NT2/D1 (cell line): Measurements from ENCODE around the gene IL19.

Source experiments
- DNase-seq: peaks from one replicate; pipeline ENCODE4 v3.0.0-alpha.2; 2011; ENCODE audit warnings: low read depth, low spot score
- H3K27me3 ChIP-seq: 2 replicates; pipeline ENCODE4 v1.6.0; 2011; ENCODE audit warnings: mild to moderate bottlenecking; ENCODE audit not compliant: insufficient read length, insufficient read depth
- H3K36me3 ChIP-seq: 2 replicates; pipeline ENCODE4 v1.6.1; 2011; ENCODE audit warnings: mild to moderate bottlenecking, low read length, mixed read lengths; ENCODE audit not compliant: insufficient read depth, insufficient read length
- H3K4me1 ChIP-seq: 2 replicates; pipeline ENCODE4 v1.5.1; 2011; ENCODE audit not compliant: insufficient read depth, insufficient read length
- H3K4me3 ChIP-seq: 2 replicates; pipeline ENCODE4 v1.5.1; 2011; ENCODE audit warnings: low read depth; ENCODE audit not compliant: insufficient read length
- H3K9ac ChIP-seq: 2 replicates; pipeline ENCODE4 v1.6.0; 2011; ENCODE audit warnings: low read depth; ENCODE audit not compliant: insufficient read length
- H3K9me3 ChIP-seq: 2 replicates; pipeline ENCODE4 v1.5.1; 2011; ENCODE audit warnings: mild to moderate bottlenecking, low read length; ENCODE audit not compliant: insufficient read depth
- SUZ12 ChIP-seq: IDR thresholded peaks from 2 replicates; pipeline ENCODE4 v1.6.1; 2011; ENCODE audit not compliant: insufficient read length, insufficient read depth; ENCODE audit errors: extremely low read depth
- YY1 ChIP-seq: IDR thresholded peaks from 2 replicates; pipeline ENCODE4 v1.6.1; 2011; ENCODE audit not compliant: insufficient read length, insufficient read depth
- ZNF274 ChIP-seq: IDR thresholded peaks from 2 replicates; pipeline ENCODE4 v1.6.1; 2011; ENCODE audit warnings: mild to moderate bottlenecking, low read depth, low read length

The IL19 gene

DNA sequence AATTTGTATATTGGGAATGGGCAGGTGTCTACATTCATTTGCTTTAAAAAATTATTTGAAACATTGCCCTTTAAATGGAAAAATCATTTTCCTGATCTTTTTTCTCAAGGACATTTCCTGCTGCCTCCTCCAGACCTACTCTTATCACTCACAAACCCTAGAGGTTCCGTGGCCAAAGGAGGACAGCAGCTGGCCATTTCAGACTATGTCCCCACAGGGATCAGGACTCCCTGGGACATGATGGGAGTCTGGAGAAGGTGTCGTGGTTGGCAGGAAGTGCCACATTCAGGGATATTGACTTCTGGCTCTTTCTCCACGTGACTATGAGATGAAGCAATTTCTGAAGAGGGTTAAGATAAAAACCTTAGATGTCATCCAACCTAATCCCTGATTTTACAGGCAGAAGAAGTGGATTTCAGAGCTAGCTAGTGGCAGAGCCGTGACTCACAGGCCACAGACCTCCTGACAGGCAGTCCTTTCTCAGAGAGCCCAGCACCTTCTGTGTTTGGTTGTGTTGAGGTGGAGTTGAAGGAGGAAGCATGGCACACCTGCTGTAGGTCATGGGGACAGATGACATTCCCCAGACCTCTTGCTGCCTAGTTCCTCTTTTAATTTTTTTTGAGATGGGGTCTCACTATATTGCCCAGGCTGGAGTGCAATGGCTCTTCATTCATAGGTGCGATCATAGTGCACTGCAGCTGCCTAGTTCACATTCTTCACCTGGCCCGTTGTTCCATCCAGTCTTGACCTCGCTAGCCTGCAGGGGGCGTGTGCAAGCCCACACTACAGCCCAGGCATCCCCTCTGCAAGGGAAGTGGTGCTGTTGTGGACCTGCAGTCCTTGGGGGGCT lies 27.2 kb downstream of the IL19 start:
- Histone ChIP-seq H3K27me3 (no peaks in the 10 kb centered on the region), H3K36me3 (no peaks in the 10 kb centered on the region), H3K4me1 (no peaks in the 10 kb centered on the region)

DNA sequence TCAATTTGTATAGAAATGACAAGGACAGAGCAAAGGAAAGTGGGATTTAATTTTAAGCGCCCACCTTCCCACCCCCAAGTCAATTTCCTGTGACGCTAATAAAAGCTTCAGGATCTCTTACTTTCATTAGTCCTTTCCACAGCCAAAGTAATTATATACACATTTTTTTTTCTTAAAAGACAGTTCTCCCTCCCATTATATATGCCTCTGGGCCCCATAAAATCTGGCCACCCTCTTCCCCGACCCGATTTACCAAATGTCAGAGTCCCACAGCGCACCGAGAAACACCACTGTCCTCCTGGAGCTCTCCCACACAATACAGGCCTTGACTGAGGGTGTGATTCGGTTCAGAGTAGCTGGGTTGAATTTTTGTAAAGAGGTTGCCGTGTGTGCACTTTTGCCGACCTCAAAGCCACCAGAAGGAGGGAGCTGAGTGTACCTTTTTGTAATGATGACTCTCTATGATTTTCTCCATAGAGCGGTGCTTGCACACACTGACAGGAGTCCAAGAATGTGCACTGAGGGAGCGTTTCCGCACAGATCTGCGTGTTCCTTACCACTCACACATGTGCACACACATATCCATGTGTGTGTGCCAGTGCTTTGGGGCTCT lies 27.9 kb downstream of the IL19 start:
- H3K27me3 ChIP-seq = no peaks in the 10 kb centered on the region
- no peak for TF ChIP-seq SUZ12
- TF ChIP-seq ZNF274 = no peak
- no peak for TF ChIP-seq YY1

More for the DNA sequence above, 27.2 kb downstream of the IL19 start:
- peak; percentile 57 for DNase-seq
- TF ChIP-seq ZNF274 = no peak
- TF ChIP-seq YY1 = no peak
- TF ChIP-seq SUZ12 = no peak
- Histone ChIP-seq H3K9me3 (no peaks in the 10 kb centered on the region), H3K9ac (no peak overlapping the region), H3K4me3 (no peak overlapping the region)

DNA sequence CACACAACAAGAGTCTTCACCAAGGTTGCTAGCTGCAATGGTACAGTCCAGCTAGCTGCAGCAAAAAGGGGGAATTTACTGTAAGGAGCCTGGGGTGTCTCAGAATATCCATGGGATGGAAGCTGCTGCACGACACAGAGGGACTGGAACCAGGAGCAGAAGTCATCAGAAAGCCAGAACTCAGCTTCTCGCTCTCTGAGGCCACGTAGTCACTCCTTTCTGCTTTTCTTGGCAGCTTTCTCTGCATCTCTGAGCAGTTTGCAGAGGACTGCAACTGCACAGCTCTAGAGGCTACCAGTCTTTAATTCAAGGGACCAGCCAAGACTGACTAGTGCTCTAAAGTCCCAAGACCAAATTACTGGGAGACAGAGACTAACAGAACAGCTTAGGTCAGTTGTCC lies 28.7 kb downstream of the IL19 start:
- Histone ChIP-seq H3K9ac (no peak overlapping the region), H3K4me1 (no peaks in the 10 kb centered on the region), H3K9me3 (no peaks in the 10 kb centered on the region), H3K27me3 (no peaks in the 10 kb centered on the region), H3K36me3 (no peaks in the 10 kb centered on the region), H3K4me3 (no peak overlapping the region)
- no peak for DNase-seq
- TF ChIP-seq YY1 (no peak), ZNF274 (no peak), SUZ12 (no peak)

More for the DNA sequence above, 27.9 kb downstream of the IL19 start:
- Histone ChIP-seq H3K4me3 (no peak overlapping the region), H3K9me3 (no peaks in the 10 kb centered on the region), H3K4me1 (no peaks in the 10 kb centered on the region), H3K36me3 (no peaks in the 10 kb centered on the region), H3K9ac (no peak overlapping the region)
- DNase-seq = no peak

DNA sequence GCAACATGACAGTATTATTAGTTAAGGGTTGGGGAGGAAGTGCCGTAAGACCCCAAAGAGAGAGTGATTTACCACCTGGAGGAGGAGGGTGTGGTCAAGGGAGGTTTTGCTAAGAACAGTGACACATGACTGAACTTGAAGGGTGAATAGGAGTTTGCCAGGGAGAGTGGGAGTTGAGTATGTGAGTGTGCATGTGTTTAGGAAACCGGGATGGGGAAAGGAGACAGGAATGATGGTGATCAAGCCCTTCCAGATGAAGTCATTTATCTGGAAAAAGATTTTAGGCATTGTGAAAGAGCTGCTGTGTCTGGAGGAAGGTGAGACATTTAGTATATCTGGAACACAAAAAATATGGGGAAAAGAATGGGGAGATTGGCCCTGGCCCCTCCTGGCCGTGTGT lies 29.8 kb downstream of the IL19 start:
- H3K9ac ChIP-seq = no peak overlapping the region
- no peak overlapping the region for H3K4me3 ChIP-seq
- no peaks in the 10 kb centered on the region for H3K4me1 ChIP-seq
- TF ChIP-seq ZNF274 (no peak), SUZ12 (no peak)
- no peaks in the 10 kb centered on the region for H3K9me3 ChIP-seq
- no peak for DNase-seq
- no peaks in the 10 kb centered on the region for H3K27me3 ChIP-seq
- H3K36me3 ChIP-seq = no peaks in the 10 kb centered on the region

DNA sequence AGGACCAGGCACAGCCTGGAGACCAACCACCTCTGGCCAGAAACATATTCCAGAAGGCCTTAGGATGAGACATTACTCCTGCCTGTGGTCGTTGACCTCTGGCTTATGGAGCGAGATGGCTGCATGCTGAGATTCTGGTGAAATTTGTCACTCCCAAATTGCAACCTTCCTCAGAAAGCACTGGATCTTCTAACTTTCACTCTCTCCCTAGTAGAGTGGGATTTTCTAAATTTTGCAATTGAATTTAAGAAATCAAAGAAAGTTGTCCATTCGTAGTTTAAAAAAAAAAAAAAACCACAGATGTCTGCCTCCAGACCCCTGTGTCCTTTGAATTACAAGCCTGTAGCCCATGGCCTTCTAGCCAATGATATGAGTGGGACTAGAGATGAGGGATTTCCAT lies 30.3 kb downstream of the IL19 start:
- H3K4me3 ChIP-seq = no peak overlapping the region
- no peak overlapping the region for H3K9ac ChIP-seq
- H3K27me3 ChIP-seq = no peaks in the 10 kb centered on the region
- no peaks in the 10 kb centered on the region for H3K4me1 ChIP-seq
- no peak for DNase-seq
- TF ChIP-seq YY1 (no peak), SUZ12 (no peak), ZNF274 (no peak)
- H3K36me3 ChIP-seq = no peaks in the 10 kb centered on the region
- no peaks in the 10 kb centered on the region for H3K9me3 ChIP-seq

DNA sequence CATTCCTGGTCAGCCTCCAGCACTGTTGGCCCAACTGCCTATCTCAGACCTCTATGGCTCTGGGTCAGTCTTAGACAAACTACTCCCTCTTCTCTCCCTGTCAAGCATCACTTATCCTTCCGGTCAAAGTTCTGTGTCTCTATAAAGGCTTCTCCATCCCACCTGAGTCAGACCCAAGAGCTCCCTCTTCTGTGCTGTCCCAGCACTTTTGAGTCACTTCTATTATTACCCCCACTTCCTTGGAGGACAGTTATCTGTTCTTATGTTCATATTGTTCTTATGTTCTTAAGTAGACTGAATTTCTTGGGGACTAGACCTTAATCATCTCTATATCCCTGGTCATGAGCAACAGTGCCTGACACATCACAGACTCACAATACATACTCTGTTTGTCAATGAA lies 30.9 kb downstream of the IL19 start:
- DNase-seq = no peak
- TF ChIP-seq YY1 (no peak), ZNF274 (no peak), SUZ12 (no peak)
- H3K36me3 ChIP-seq = no peaks in the 10 kb centered on the region
- H3K9ac ChIP-seq = no peak overlapping the region
- H3K4me1 ChIP-seq = no peaks in the 10 kb centered on the region
- H3K4me3 ChIP-seq = no peak overlapping the region
- H3K9me3 ChIP-seq = no peaks in the 10 kb centered on the region
- H3K27me3 ChIP-seq = no peaks in the 10 kb centered on the region

DNA sequence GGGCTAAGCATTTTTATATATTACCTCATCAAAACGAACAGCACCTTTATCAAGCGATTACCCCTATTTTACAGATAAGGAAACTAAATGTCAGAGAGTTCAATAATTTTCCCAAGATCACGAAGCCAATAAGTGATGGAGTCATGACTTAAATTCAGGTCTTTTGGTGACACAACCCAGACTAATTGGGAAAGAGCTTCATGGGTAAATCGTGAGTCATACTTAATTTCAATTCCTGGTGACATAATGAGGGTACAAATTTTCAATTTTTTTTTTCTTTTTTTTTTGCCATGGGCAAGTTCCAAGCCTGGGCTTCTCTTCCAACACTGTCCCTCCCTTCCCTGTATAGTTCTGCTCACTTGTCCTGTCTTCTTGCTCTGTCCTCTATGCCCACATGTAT lies 31.8 kb downstream of the IL19 start:
- no peak for TF ChIP-seq SUZ12
- TF ChIP-seq YY1 = no peak
- TF ChIP-seq ZNF274 = no peak
- no peaks in the 10 kb centered on the region for H3K4me1 ChIP-seq

More for the DNA sequence above, 31.8 kb downstream of the IL19 start:
- H3K36me3 ChIP-seq = no peaks in the 10 kb centered on the region
- no peak overlapping the region for H3K9ac ChIP-seq
- H3K27me3 ChIP-seq = no peaks in the 10 kb centered on the region
- no peak overlapping the region for H3K4me3 ChIP-seq
- H3K9me3 ChIP-seq = no peaks in the 10 kb centered on the region
- DNase-seq = no peak
